ENCODE results near the gene EPM2AIP1. TPM values are rescaled to one million over a fixed set of nuclear protein-coding genes. Genes with fewer than 3 reads are reported as not detected.

EPM2AIP1 gene
- polyA plus RNA-seq, 3 donors = 3.6 to 11.3 (median 5.8) TPM

DNA sequence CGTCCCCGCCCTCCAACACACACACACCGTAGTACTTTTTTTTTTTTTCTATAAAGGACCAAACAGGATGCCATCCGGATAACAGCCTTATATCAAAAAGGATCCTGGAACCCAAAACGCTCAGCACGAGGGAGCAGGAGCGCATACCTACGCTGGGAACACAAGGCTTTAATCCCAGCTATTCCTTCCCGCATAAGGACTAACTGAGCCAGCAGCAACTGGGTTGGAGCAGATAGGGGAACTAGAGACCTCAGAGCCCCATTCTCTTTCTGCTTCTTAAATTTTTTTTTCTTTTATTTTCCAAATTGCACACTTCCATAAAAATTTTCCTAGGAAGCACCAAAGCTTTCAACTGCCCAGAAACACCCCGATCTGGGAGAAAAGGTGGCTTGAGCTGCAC, 49.3 kb downstream of the EPM2AIP1 start:
- DNase-seq = peak in 1 of 3 donors; percentile 32
- peaks cover 9 to 14% of the 10 kb centered on the region in 2 donors for H3K36me3 Mint-ChIP-seq
- peaks cover 8% of the 10 kb centered on the region for H3K79me2 ChIP-seq (ENCODE audit: insufficient read depth, low read length)
- 12% methylated on average over 8 of the region's 10 CpGs for WGBS (ENCODE audit: insufficient coverage)
- H3K27me3 ChIP-seq (ENCODE audit: control insufficient read depth in 2 of 2, insufficient read depth in 2 of 2, low read length in 2 of 2) = no peaks in the 10 kb centered on the region
- peaks cover 9 to 20% (median 15%) of the 10 kb centered on the region in 7 donors for H3K9me3 Mint-ChIP-seq
- peaks cover 3 to 6% (median 4%) of the 10 kb centered on the region in 3 donors for H3K27me3 Mint-ChIP-seq (ENCODE audit: low read depth in 3 of 3)
- peaks cover 11 to 14% of the 10 kb centered on the region in 2 donors for H3K4me1 ChIP-seq (ENCODE audit: control insufficient read depth in 1 of 2, insufficient read depth in 2 of 2, low read length in 2 of 2)
- peak overlapping the region in 1 of 2 donors; percentile 76 for H3K27ac ChIP-seq (ENCODE audit: low read depth in 1 of 2, low read length in 2 of 2)
- peak overlapping the region; percentile 91 to 98 for H3K4me3 Mint-ChIP-seq
- peak overlapping the region; percentile 99 for H2AFZ ChIP-seq (ENCODE audit: insufficient read depth, low read depth, low read length, poor library complexity, severe bottlenecking)
- H3K36me3 ChIP-seq (replicated peaks in 1 of 2; ENCODE audit: control insufficient read depth in 1 of 2, insufficient read depth in 2 of 2, low read length in 2 of 2) = no peaks in the 10 kb centered on the region
- intact Hi-C loops (cut with micrococcal nuclease) = no loop called here
- peaks cover 19% of the 10 kb centered on the region for H4K20me1 ChIP-seq (ENCODE audit: insufficient read depth, low read length)
- peak overlapping the region; percentile 51 to 82 (median 67) for H3K4me3 ChIP-seq (replicated peaks in 1 of 3; ENCODE audit: low read depth in 2 of 3, low read length in 3 of 3)
- TF ChIP-seq, protein P1, sequence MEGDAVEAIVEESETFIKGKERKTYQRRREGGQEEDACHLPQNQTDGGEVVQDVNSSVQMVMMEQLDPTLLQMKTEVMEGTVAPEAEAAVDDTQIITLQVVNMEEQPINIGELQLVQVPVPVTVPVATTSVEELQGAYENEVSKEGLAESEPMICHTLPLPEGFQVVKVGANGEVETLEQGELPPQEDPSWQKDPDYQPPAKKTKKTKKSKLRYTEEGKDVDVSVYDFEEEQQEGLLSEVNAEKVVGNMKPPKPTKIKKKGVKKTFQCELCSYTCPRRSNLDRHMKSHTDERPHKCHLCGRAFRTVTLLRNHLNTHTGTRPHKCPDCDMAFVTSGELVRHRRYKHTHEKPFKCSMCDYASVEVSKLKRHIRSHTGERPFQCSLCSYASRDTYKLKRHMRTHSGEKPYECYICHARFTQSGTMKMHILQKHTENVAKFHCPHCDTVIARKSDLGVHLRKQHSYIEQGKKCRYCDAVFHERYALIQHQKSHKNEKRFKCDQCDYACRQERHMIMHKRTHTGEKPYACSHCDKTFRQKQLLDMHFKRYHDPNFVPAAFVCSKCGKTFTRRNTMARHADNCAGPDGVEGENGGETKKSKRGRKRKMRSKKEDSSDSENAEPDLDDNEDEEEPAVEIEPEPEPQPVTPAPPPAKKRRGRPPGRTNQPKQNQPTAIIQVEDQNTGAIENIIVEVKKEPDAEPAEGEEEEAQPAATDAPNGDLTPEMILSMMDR (IDR thresholded peaks at IDR 0.05) = no peak
- peak overlapping the region; percentile 97 for H3K4me2 ChIP-seq (replicated peaks; ENCODE audit: extremely low read depth, low read length, poor library complexity, severe bottlenecking)
- peak overlapping the region in 5 of 7 donors; percentile 42 to 83 (median 74) for H3K27ac Mint-ChIP-seq
- H3K4me1 Mint-ChIP-seq = peaks cover 19% of the 10 kb centered on the region
- peaks cover 0 to 12% of the 10 kb centered on the region in 2 donors for H3K9me3 ChIP-seq (replicated peaks in 1 of 2; ENCODE audit: control insufficient read depth in 1 of 2, insufficient read depth in 1 of 2, low read length in 2 of 2)
- H3K9ac ChIP-seq (ENCODE audit: insufficient read depth, low read length, poor library complexity, severe bottlenecking) = peak overlapping the region; percentile 85

GRCh38 chr3:36942638-36943248, 50.2 kb downstream of the EPM2AIP1 start:
- peaks cover 8% of the 10 kb centered on the region for H3K79me2 ChIP-seq (ENCODE audit: insufficient read depth, low read length)
- H3K27ac ChIP-seq (ENCODE audit: low read depth in 1 of 2, low read length in 2 of 2) = no peak overlapping the region
- H3K4me3 ChIP-seq (replicated peaks in 1 of 3; ENCODE audit: low read depth in 2 of 3, low read length in 3 of 3) = no peak overlapping the region
- Mint-ChIP-seq H3K4me1 (peaks cover 19% of the 10 kb centered on the region), H3K9me3 (peaks cover 2 to 13% (median 8%) of the 10 kb centered on the region in 7 donors), H3K36me3 (peaks cover 10 to 14% of the 10 kb centered on the region in 2 donors), H3K4me3 (no peak overlapping the region), H3K27me3 (ENCODE audit: low read depth in 3 of 3) (peaks cover 2 to 4% (median 4%) of the 10 kb centered on the region in 3 donors), H3K27ac (no peak overlapping the region)
- intact Hi-C loops (cut with micrococcal nuclease) = no loop called here
- WGBS (ENCODE audit: insufficient coverage) = 92% methylated on average over 13 of the region's 21 CpGs
- peaks cover 11 to 14% of the 10 kb centered on the region in 2 donors for H3K4me1 ChIP-seq (ENCODE audit: control insufficient read depth in 1 of 2, insufficient read depth in 2 of 2, low read length in 2 of 2)
- H3K4me2 ChIP-seq (replicated peaks; ENCODE audit: extremely low read depth, low read length, poor library complexity, severe bottlenecking) = no peak overlapping the region
- H4K20me1 ChIP-seq (ENCODE audit: insufficient read depth, low read length) = peaks cover 20% of the 10 kb centered on the region
- no peak for DNase-seq
- H3K9me3 ChIP-seq (replicated peaks in 1 of 2; ENCODE audit: control insufficient read depth in 1 of 2, insufficient read depth in 1 of 2, low read length in 2 of 2) = peaks cover 0 to 5% of the 10 kb centered on the region in 2 donors
- H3K9ac ChIP-seq (ENCODE audit: insufficient read depth, low read length, poor library complexity, severe bottlenecking) = no peak overlapping the region
- H3K27me3 ChIP-seq (ENCODE audit: control insufficient read depth in 2 of 2, insufficient read depth in 2 of 2, low read length in 2 of 2) = no peaks in the 10 kb centered on the region
- TF ChIP-seq, protein P1 (IDR thresholded peaks at IDR 0.05) = no peak
- no peak overlapping the region for H2AFZ ChIP-seq (ENCODE audit: insufficient read depth, low read depth, low read length, poor library complexity, severe bottlenecking)
- H3K36me3 ChIP-seq (replicated peaks in 1 of 2; ENCODE audit: control insufficient read depth in 1 of 2, insufficient read depth in 2 of 2, low read length in 2 of 2) = no peaks in the 10 kb centered on the region

All from CD14-positive monocyte (primary cell).